CD4-positive, alpha-beta memory T cell (primary cell): ENCODE measurements around the gene CHD6. TPM values are rescaled to one million over a fixed set of nuclear protein-coding genes. Genes with fewer than 3 reads are reported as not detected.

Experiments used
- CTCF ChIA-PET: fragments of 350-600 bp; sonication (Branson Sonifier 250); formaldehyde crosslinking; loops from one replicate; lab custom pipeline; 2021; ENCODE audit warnings: inconsistent platforms; ENCODE audit not compliant: partially characterized antibody; lab: Charles Lee
- POLR2A ChIA-PET: fragments of 350-600 bp; sonication (Branson Sonifier 250); formaldehyde crosslinking; loops from one replicate; lab custom pipeline; 2021; ENCODE audit not compliant: partially characterized antibody; lab: Charles Lee
- DNase-seq, 5 donors: peaks; one replicate each; pipeline versions ENCODE4 v3.0.0 to v3.0.0-alpha.2; 2020 to 2022; ENCODE audit warnings: mixed read lengths in 1 of 5
- H3K27ac ChIP-seq: one replicate; pipeline ENCODE4 v1.7.0; 2013; ENCODE audit warnings: low read depth, low read length
- H3K27me3 ChIP-seq: 2 replicates; pipeline ENCODE4 v1.7.0; 2013; ENCODE audit warnings: mild to moderate bottlenecking, low read length, moderate library complexity; ENCODE audit not compliant: insufficient read depth
- H3K36me3 ChIP-seq: 2 replicates; pipeline ENCODE4 v1.7.0; 2013; ENCODE audit warnings: mild to moderate bottlenecking, low read length, moderate library complexity; ENCODE audit not compliant: insufficient read depth
- H3K4me1 ChIP-seq: 2 replicates; pipeline ENCODE4 v1.7.0; 2013; ENCODE audit warnings: mild to moderate bottlenecking, low read length, moderate library complexity; ENCODE audit not compliant: insufficient read depth
- H3K4me3 ChIP-seq, 2 donors: one replicate each; pipeline ENCODE4 v1.7.0; 2013; ENCODE audit warnings: low read length in 2 of 2, mild to moderate bottlenecking in 1 of 2
- H3K9me3 ChIP-seq, 2 donors: one replicate each; pipeline ENCODE4 v1.7.0; 2013; ENCODE audit warnings: low read length in 2 of 2, control low read depth in 1 of 2; ENCODE audit not compliant: control insufficient read depth in 1 of 2
- H3K27ac Mint-ChIP-seq, 7 donors: one replicate each; pipeline ENCODE4 v1.8.0; 2020 to 2021; ENCODE audit warnings: mixed read lengths in 7 of 7, mild to moderate bottlenecking in 6 of 7, inconsistent platforms in 3 of 7, moderate library complexity in 3 of 7
- H3K27me3 Mint-ChIP-seq, 2 donors: one replicate each; pipeline ENCODE4 v1.8.0; 2020 to 2021; ENCODE audit warnings: mixed read lengths in 2 of 2
- H3K36me3 Mint-ChIP-seq, 2 donors: one replicate each; pipeline ENCODE4 v1.8.0; 2020 to 2021; ENCODE audit warnings: mixed read lengths in 2 of 2, inconsistent platforms in 1 of 2, mild to moderate bottlenecking in 1 of 2
- H3K4me1 Mint-ChIP-seq, 4 donors: one replicate each; pipeline ENCODE4 v1.8.0; 2020 to 2021; ENCODE audit warnings: mixed read lengths in 4 of 4, mild to moderate bottlenecking in 1 of 4
- H3K4me3 Mint-ChIP-seq, 8 donors: one replicate each; pipeline ENCODE4 v1.8.0; 2020 to 2021; ENCODE audit warnings: mixed read lengths in 8 of 8, mild to moderate bottlenecking in 7 of 8, moderate library complexity in 6 of 8, inconsistent platforms in 3 of 8
- H3K9me3 Mint-ChIP-seq, 8 donors: one replicate each; pipeline ENCODE4 v1.8.0; 2020 to 2021; ENCODE audit warnings: mixed read lengths in 8 of 8, mild to moderate bottlenecking in 5 of 8, inconsistent platforms in 3 of 8, moderate library complexity in 1 of 8
- intact Hi-C: fragments of 100-400 bp; cut with micrococcal nuclease; formaldehyde crosslinking; loops from one replicate; pipeline ENCODE4 v1.15.1; 2023
- polyA plus RNA-seq, 2 donors: library from polyadenylated mRNA; unstranded; fragments of 300-500 nt; fragmentation: Illumina TruSeq; gene quantifications; one replicate each; pipeline ENCODE4 v1.2.3, GENCODE V29; 2021
- total RNA-seq, 2 experiments: library from RNA; stranded (reverse); gene quantifications; one replicate each; pipeline ENCODE4 v1.2.3, GENCODE V29; 2021

Gene CHD6
- total and polyA plus RNA-seq, 4 experiments from 2014 or later, result 29.2 to 96.8 (median 77.8) TPM

GRCh38 chr20:41367956-41368355, 250.2 kb downstream of the CHD6 start:
- no peak overlapping the region for H3K27ac Mint-ChIP-seq
- POLR2A ChIA-PET, result no interaction called here
- intact Hi-C loops, result no loop called here
- Histone ChIP-seq H3K27ac (no peak overlapping the region), H3K27me3 (peaks cover 8% of the 10 kb centered on the region), H3K36me3 (no peaks in the 10 kb centered on the region), H3K4me1 (no peaks in the 10 kb centered on the region), H3K4me3 (no peak overlapping the region), H3K9me3 (no peaks in the 10 kb centered on the region)
- CTCF ChIA-PET, result no interaction called here
- DNase-seq, result no peak
- no peak overlapping the region for H3K4me3 Mint-ChIP-seq
- H3K36me3 Mint-ChIP-seq, result peaks cover 0 to 4% of the 10 kb centered on the region in 2 donors
- peaks cover 21 to 36% of the 10 kb centered on the region in 2 donors for H3K27me3 Mint-ChIP-seq
- H3K9me3 Mint-ChIP-seq, result peaks cover 2 to 16% (median 10%) of the 10 kb centered on the region in 8 donors
- H3K4me1 Mint-ChIP-seq, result peaks cover 2 to 8% (median 5%) of the 10 kb centered on the region in 4 donors

- no peak overlapping the region for H3K4me3 ChIP-seq
- H3K9me3 ChIP-seq, result no peaks in the 10 kb centered on the region
- Mint-ChIP-seq H3K4me3 (peak overlapping the region in 6 of 8 donors; percentile 28 to 69 (median 56)), H3K4me1 (peaks cover 2 to 8% (median 5%) of the 10 kb centered on the region in 4 donors), H3K9me3 (peaks cover 0 to 11% (median 6%) of the 10 kb centered on the region in 8 donors), H3K27me3 (peaks cover 21 to 31% of the 10 kb centered on the region in 2 donors), H3K27ac (no peak overlapping the region), H3K36me3 (peaks cover 0 to 4% of the 10 kb centered on the region in 2 donors)
- no peaks in the 10 kb centered on the region for H3K4me1 ChIP-seq
- ChIA-PET CTCF (no interaction called here), POLR2A (no interaction called here)
- H3K36me3 ChIP-seq, result no peaks in the 10 kb centered on the region
- H3K27ac ChIP-seq, result no peak overlapping the region
- peaks cover 8% of the 10 kb centered on the region for H3K27me3 ChIP-seq
- DNase-seq, result no peak
- intact Hi-C loops, result no loop called here
Observed at GRCh38 chr20:41367393-41367695, 250.8 kb downstream of the CHD6 start.

- peaks cover 0 to 11% (median 6%) of the 10 kb centered on the region in 8 donors for H3K9me3 Mint-ChIP-seq
- H3K4me1 ChIP-seq, result no peaks in the 10 kb centered on the region
- no peak within 1 kb of the TSS for H3K27ac Mint-ChIP-seq
- H3K9me3 ChIP-seq, result no peaks in the 10 kb centered on the region
- POLR2A ChIA-PET, result no interaction called here
- CTCF ChIA-PET, result no interaction called here
- peaks cover 8% of the 10 kb centered on the region for H3K27me3 ChIP-seq
- peaks cover 0 to 4% of the 10 kb centered on the region in 2 donors for H3K36me3 Mint-ChIP-seq
- no peak for DNase-seq
- H3K36me3 ChIP-seq, result no peaks in the 10 kb centered on the region
- peak within 1 kb of the TSS in 6 of 8 donors; percentile 28 to 69 (median 56) for H3K4me3 Mint-ChIP-seq
- peaks cover 2 to 8% (median 5%) of the 10 kb centered on the region in 4 donors for H3K4me1 Mint-ChIP-seq
- no peak within 1 kb of the TSS for H3K4me3 ChIP-seq
- H3K27ac ChIP-seq, result no peak within 1 kb of the TSS
- intact Hi-C loops, result no loop called here
- peaks cover 21 to 31% of the 10 kb centered on the region in 2 donors for H3K27me3 Mint-ChIP-seq
Observed at GRCh38 chr20:41366546-41367392, 251.4 kb downstream of the CHD6 start, which contains the start of gene EMILIN3. TSS of gene EMILIN3 (minus strand) at chr20:41366818. CDS start at chr20:41366634, 184 bp downstream.

GRCh38 chr20:41365777-41366545, 252.2 kb downstream of the CHD6 start:
- Mint-ChIP-seq H3K4me3 (no peak overlapping the region), H3K9me3 (peaks cover 0 to 4% (median 1%) of the 10 kb centered on the region in 8 donors), H3K27ac (no peak overlapping the region), H3K27me3 (peaks cover 20 to 27% of the 10 kb centered on the region in 2 donors), H3K4me1 (peaks cover 2 to 8% (median 5%) of the 10 kb centered on the region in 4 donors), H3K36me3 (no peaks in the 10 kb centered on the region)
- no peak for DNase-seq
- Histone ChIP-seq H3K4me1 (no peaks in the 10 kb centered on the region), H3K27me3 (peaks cover 8% of the 10 kb centered on the region), H3K4me3 (no peak overlapping the region), H3K27ac (no peak overlapping the region), H3K36me3 (no peaks in the 10 kb centered on the region), H3K9me3 (no peaks in the 10 kb centered on the region)
- ChIA-PET CTCF (no interaction called here), POLR2A (no interaction called here)
- intact Hi-C loops, result no loop called here

- Histone ChIP-seq H3K27me3 (peaks cover 8% of the 10 kb centered on the region), H3K36me3 (no peaks in the 10 kb centered on the region), H3K4me3 (no peak overlapping the region), H3K9me3 (no peaks in the 10 kb centered on the region), H3K4me1 (no peaks in the 10 kb centered on the region), H3K27ac (no peak overlapping the region)
- H3K9me3 Mint-ChIP-seq, result peaks cover 0 to 2% (median 0%) of the 10 kb centered on the region in 8 donors
- POLR2A ChIA-PET, result no interaction called here
- H3K27ac Mint-ChIP-seq, result no peak overlapping the region
- H3K4me1 Mint-ChIP-seq, result peaks cover 2 to 8% (median 5%) of the 10 kb centered on the region in 4 donors
- CTCF ChIA-PET, result no interaction called here
- no peak for DNase-seq
- H3K27me3 Mint-ChIP-seq, result peaks cover 20 to 27% of the 10 kb centered on the region in 2 donors
- intact Hi-C loops, result no loop called here
- no peaks in the 10 kb centered on the region for H3K36me3 Mint-ChIP-seq
- H3K4me3 Mint-ChIP-seq, result no peak overlapping the region
Observed at GRCh38 chr20:41364967-41365765, 253.0 kb downstream of the CHD6 start.

- Histone ChIP-seq H3K27me3 (peaks cover 8% of the 10 kb centered on the region), H3K9me3 (no peaks in the 10 kb centered on the region), H3K27ac (no peak overlapping the region), H3K4me1 (no peaks in the 10 kb centered on the region), H3K36me3 (no peaks in the 10 kb centered on the region), H3K4me3 (no peak overlapping the region)
- H3K9me3 Mint-ChIP-seq, result no peaks in the 10 kb centered on the region
- intact Hi-C loops, result no loop called here
- DNase-seq, result no peak
- peaks cover 2 to 8% (median 5%) of the 10 kb centered on the region in 4 donors for H3K4me1 Mint-ChIP-seq
- no peak overlapping the region for H3K27ac Mint-ChIP-seq
- no peaks in the 10 kb centered on the region for H3K36me3 Mint-ChIP-seq
- no peak overlapping the region for H3K4me3 Mint-ChIP-seq
- ChIA-PET CTCF (no interaction called here), POLR2A (no interaction called here)
- peaks cover 14 to 21% of the 10 kb centered on the region in 2 donors for H3K27me3 Mint-ChIP-seq
Observed at GRCh38 chr20:41364236-41364855, 253.8 kb downstream of the CHD6 start.
